GM10266 (cell line): ENCODE measurements around the gene ZNF584.

ENCODE experiments used
- DNase-seq: peaks from one replicate; pipeline ENCODE4 v3.0.0; 2012; ENCODE audit errors: extremely low spot score
- TF ChIP-seq, protein P1 (sequence below): IDR thresholded peaks from 2 replicates; pipeline ENCODE4 v1.5.1; 2012; ENCODE audit warnings: mild to moderate bottlenecking, low read depth; ENCODE audit not compliant: control insufficient read depth, insufficient read depth; ENCODE audit errors: missing control alignments

Gene ZNF584

DNA sequence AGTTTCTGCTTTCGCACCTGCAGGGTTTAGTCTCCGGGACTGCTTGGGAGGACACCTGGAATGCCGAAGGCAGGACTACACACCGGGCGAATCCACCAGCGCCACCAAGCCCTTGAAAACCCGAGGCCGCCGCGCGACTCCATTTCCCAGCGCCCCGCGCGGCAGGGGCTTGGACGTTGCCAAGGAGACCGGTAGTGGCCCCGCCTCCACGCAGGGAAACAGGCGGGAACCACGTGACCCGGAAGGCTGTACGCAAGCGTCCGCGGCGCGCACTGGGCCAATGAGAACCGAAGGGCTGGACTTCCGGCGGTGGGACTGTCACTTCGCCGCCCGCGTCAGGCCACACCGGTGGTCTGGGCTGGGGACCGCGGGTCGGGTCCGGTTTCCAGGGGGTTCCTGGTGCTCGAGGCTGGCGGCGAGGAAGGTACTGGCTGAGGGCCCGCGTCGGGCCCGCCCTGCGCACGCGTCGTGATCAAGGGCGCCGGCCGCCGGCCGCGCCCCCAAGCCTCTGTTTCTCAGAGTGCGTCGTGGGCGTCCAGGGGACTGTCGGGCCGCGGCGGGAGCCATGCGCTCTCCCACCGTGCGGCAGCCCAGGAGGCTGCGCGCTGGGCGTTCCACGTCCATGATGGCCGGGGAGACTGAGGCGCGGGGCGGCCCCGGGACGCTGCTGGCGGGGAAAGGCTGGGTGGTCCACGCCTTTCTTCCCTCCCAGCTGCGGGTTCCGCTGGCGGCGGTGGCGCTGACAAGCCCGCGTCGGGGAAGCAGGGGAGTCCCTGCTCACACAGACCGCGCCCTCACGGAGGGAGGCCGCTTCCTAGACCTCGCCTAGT lies 58.5 kb downstream of the ZNF584 start, which contains the start of gene ZNF324:
TSS of gene ZNF324 (plus strand) at position 321 of the 830 bp plus-strand sequence. CDS start 2,106 bp downstream, outside the sequence.
- TF ChIP-seq, protein P1, sequence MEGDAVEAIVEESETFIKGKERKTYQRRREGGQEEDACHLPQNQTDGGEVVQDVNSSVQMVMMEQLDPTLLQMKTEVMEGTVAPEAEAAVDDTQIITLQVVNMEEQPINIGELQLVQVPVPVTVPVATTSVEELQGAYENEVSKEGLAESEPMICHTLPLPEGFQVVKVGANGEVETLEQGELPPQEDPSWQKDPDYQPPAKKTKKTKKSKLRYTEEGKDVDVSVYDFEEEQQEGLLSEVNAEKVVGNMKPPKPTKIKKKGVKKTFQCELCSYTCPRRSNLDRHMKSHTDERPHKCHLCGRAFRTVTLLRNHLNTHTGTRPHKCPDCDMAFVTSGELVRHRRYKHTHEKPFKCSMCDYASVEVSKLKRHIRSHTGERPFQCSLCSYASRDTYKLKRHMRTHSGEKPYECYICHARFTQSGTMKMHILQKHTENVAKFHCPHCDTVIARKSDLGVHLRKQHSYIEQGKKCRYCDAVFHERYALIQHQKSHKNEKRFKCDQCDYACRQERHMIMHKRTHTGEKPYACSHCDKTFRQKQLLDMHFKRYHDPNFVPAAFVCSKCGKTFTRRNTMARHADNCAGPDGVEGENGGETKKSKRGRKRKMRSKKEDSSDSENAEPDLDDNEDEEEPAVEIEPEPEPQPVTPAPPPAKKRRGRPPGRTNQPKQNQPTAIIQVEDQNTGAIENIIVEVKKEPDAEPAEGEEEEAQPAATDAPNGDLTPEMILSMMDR: peak; percentile 17
- peak; percentile 99 for DNase-seq
